Pancreas (tissue), 10 donors: ENCODE results near the gene SGSM1. TPM values are rescaled to one million over a fixed set of nuclear protein-coding genes. Genes with fewer than 3 reads are reported as not detected.

Source experiments
- ATAC-seq, 4 donors: fragments of 200-7000 bp; cut with Tn5 transposase; one replicate each; pipeline versions ENCODE4 v1.8.0 to v1.9.1; 2020; ENCODE audit warnings: mild to moderate bottlenecking in 4 of 4, moderate library complexity in 4 of 4
- DNase-seq, 6 donors: peaks; one replicate each; pipeline ENCODE4 v3.0.0-alpha.2; 2020
- FAIRE-seq: peaks from 2 replicates; lab custom pipeline; 2012; peaks lifted over from hg19 to GRCh38; lab: Jason Lieb, UNC
- H3K27ac ChIP-seq, 4 donors: fragments of 200-600 bp; sonication (generic); 1 replicate in 3 of 4; 2 replicates in 1 of 4; pipeline versions ENCODE4 v1.5.0 to v1.8.0; 2020
- H3K27me3 ChIP-seq, 4 donors: fragments of 200-600 bp; one replicate each; pipeline ENCODE4 v1.8.0; 2021
- H3K36me3 ChIP-seq, 3 donors: fragments of 200-600 bp; sonication (generic) in 1 of 3; one replicate each; pipeline versions ENCODE4 v1.5.0 to v1.8.0; 2020 to 2021
- H3K4me1 ChIP-seq, 3 donors: fragments of 200-600 bp; one replicate each; pipeline ENCODE4 v1.8.0; 2021
- H3K4me3 ChIP-seq, 4 donors: fragments of 200-600 bp; sonication (generic) in 2 of 4; one replicate each; pipeline versions ENCODE4 v1.5.0 to v1.8.0; 2020 to 2021
- H3K9me3 ChIP-seq, 4 donors: fragments of 200-600 bp; one replicate each; pipeline ENCODE4 v1.8.0; 2021
- CTCF ChIP-seq, 4 donors: fragments of 200-600 bp; sonication (generic) in 3 of 4; IDR thresholded peaks; one replicate each; pipeline versions ENCODE4 v1.5.0 to v1.8.0; 2021; ENCODE audit warnings: antibody characterized with exemption in 4 of 4
- WGBS, 2 donors: extraction: QIAGEN DNeasy Blood & Tissue Kit; methylation state at CpG; one replicate each; pipeline ENCODE4 v1.1.7; 2013; 5-methylcytosine and 5-hydroxymethylcytosine counted together
- intact Hi-C, 3 donors: fragments of 100-400 bp; cut with DNase I; formaldehyde crosslinking; loops; one replicate each; pipeline versions ENCODE4 v1.11.1 to v1.14.2; 2022
- polyA plus RNA-seq, 2 donors: library from polyadenylated mRNA; stranded (reverse); fragments of 200-250 nt; gene quantifications; one replicate each; pipeline ENCODE4 v1.2.3, GENCODE V29; 2013
- total RNA-seq, 6 donors: library from RNA; stranded (reverse); fragmentation: NEBNext Ultra II Directional in 4 of 6; extraction: Animal tissue kit (Norgen Biotek cat#: 25700) in 4 of 6; gene quantifications; one replicate each; pipeline versions ENCODE4 v1.2.1 to v1.2.4, GENCODE V29; 2021 to 2023
- donor health status: healthy with polysubstance abuse.
- donor health status: DM: no; HTN: no; CAD: no; lungs with moderate emphysema.
- donor health status: DM: no; HTN: no; CAD: no.
- donor health status: control.
- donor health status: control.
- donor health status: Bipolar disorder and iron deficiency.
- donor health status: DM: yes; HTN: yes; CAD: no.
- donor health status: DM: no; HTN: no; CAD: no.
- donor health status: DM: no; HTN: no; CAD: no.
- donor health status: DM: yes; HTN: yes; CAD: no.

The SGSM1 gene
- total and polyA plus RNA-seq, 8 donors, result 1.6 to 5.1 (median 2.5) TPM

- WGBS, 2 donors, result 87 to 90% methylated on average over 2 of the region's 2 CpGs
- FAIRE-seq, result no peak
- ATAC-seq, result no peak
- TF ChIP-seq CTCF (IDR thresholded peaks at IDR 0.05), result no peak
- no peak for DNase-seq
- no peak overlapping the region for H3K27ac ChIP-seq
- H3K36me3 ChIP-seq, result peaks cover 0 to 17% (median 0%) of the 10 kb centered on the region in 3 donors
- H3K9me3 ChIP-seq, result no peaks in the 10 kb centered on the region
- H3K4me3 ChIP-seq, result no peak overlapping the region
- intact Hi-C loops, result no loop called here
- H3K27me3 ChIP-seq, result no peaks in the 10 kb centered on the region
- no peaks in the 10 kb centered on the region for H3K4me1 ChIP-seq
Measured at GRCh38 chr22:24857576-24857975, 51.6 kb downstream of the SGSM1 start.

DNA sequence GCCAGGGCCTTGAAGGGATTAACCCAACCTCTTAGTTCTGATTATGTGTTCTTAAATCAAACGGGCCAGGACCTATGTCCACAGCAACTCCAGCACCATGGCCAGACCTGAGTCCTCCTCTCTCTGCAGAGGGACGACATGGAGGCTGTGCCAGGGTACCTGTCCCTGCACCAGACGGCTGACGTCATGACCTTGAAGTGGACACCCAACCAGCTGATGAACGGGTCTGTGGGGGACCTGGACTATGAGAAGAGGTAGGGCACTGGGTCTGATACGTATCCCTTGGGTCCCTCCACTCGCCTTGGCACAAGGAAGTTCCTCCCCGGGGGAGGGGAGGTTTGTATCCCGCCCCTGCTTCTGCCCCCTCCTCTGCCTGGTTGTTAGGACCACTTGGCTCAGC is 53.6 kb downstream of the SGSM1 start:
- Histone ChIP-seq H3K27me3 (no peaks in the 10 kb centered on the region), H3K27ac (no peak overlapping the region), H3K9me3 (no peaks in the 10 kb centered on the region), H3K4me1 (no peaks in the 10 kb centered on the region), H3K36me3 (peaks cover 0 to 17% (median 0%) of the 10 kb centered on the region in 3 donors), H3K4me3 (no peak overlapping the region)
- ATAC-seq (no peak), FAIRE-seq (no peak), DNase-seq (no peak)
- 86% methylated on average over 9 of the region's 9 CpGs for WGBS, 2 donors
- no peak for TF ChIP-seq CTCF (IDR thresholded peaks at IDR 0.05)
- intact Hi-C loops, result no loop called here

- no peak overlapping the region for H3K4me3 ChIP-seq
- 92 to 95% methylated on average over 4 of the region's 4 CpGs for WGBS, 2 donors
Measured at GRCh38 chr22:24865508-24865907, 59.5 kb downstream of the SGSM1 start.

DNA sequence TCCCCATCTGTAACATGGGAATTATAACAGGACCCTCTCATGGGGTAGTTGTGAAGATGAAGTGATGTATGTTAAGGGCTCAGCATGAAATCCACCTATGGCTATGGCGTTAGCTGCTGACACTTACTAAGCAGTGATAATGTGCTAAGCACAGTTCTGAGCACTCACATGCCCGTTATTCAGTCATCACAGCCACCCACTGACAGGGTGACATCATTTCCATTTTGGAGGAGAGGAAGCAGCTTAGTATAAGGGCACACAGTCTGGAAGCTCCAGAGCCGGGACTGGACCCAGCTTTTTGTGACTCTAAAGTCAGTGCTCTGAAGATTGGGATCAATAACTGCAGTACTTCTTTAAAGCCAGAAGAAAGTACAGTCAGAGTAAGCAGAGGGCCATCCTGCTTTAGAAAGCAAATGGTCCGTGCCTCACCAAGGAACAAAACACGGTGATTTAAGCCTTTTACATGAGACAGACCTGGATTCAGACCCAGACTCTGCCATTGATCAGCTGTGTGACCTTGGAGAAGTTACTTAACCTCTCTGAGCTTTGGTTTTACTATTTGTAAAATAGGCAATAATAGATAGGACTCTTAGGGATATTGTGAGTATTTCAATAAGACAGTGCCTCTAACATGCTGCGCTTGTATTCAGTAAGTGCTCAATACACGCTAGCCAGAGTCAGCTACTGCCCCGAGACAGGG is 61.5 kb downstream of the SGSM1 start:
- WGBS, 2 donors, result 88 to 93% methylated on average over 8 of the region's 8 CpGs
- Histone ChIP-seq H3K36me3 (no peaks in the 10 kb centered on the region), H3K27ac (no peak overlapping the region), H3K4me1 (no peaks in the 10 kb centered on the region), H3K4me3 (no peak overlapping the region), H3K9me3 (no peaks in the 10 kb centered on the region), H3K27me3 (no peaks in the 10 kb centered on the region)
- FAIRE-seq (no peak), DNase-seq (no peak), ATAC-seq (no peak)
- no peak for TF ChIP-seq CTCF (IDR thresholded peaks at IDR 0.05)
- intact Hi-C loops, result no loop called here

More at GRCh38 chr22:24865508-24865907, 59.5 kb downstream of the SGSM1 start:
- ATAC-seq (no peak), FAIRE-seq (no peak), DNase-seq (no peak)
- TF ChIP-seq CTCF (IDR thresholded peaks at IDR 0.05), result no peak
- Histone ChIP-seq H3K4me1 (no peaks in the 10 kb centered on the region), H3K27ac (no peak overlapping the region), H3K36me3 (no peaks in the 10 kb centered on the region), H3K27me3 (no peaks in the 10 kb centered on the region), H3K9me3 (no peaks in the 10 kb centered on the region)
- intact Hi-C loops, result no loop called here

DNA sequence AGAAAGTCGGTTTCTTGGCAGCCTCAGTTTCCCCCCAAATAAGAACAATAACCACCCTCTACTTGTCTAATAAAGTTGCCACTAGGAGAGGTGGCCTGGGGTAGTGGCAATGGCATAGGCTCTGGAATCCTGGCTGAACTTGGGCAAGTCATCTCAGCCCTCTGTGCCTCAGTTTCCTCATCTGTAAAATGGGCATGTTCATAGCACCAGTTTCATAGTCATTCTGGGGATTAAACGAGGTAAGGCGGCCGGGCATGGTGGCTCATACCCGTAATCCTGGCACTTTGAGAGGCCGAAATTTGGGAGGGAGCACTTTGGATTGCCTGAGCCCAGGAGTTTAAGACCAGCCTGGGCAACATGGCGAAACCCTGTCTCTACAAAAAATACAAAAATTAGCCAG is 63.0 kb downstream of the SGSM1 start:
- Histone ChIP-seq H3K36me3 (no peaks in the 10 kb centered on the region), H3K27me3 (no peaks in the 10 kb centered on the region), H3K27ac (no peak overlapping the region), H3K4me3 (no peak overlapping the region), H3K9me3 (no peaks in the 10 kb centered on the region), H3K4me1 (no peaks in the 10 kb centered on the region)
- FAIRE-seq (no peak), ATAC-seq (no peak), DNase-seq (no peak)
- no peak for TF ChIP-seq CTCF (IDR thresholded peaks at IDR 0.05)
- intact Hi-C loops, result no loop called here
- WGBS, 2 donors, result 94 to 95% methylated on average over 7 of the region's 7 CpGs
